Measurements from ENCODE around the gene GPD2.

GRCh38 chr2:156537141-156537540, 101.0 kb downstream of the GPD2 start:
- TF ChIP-seq, protein P1, sequence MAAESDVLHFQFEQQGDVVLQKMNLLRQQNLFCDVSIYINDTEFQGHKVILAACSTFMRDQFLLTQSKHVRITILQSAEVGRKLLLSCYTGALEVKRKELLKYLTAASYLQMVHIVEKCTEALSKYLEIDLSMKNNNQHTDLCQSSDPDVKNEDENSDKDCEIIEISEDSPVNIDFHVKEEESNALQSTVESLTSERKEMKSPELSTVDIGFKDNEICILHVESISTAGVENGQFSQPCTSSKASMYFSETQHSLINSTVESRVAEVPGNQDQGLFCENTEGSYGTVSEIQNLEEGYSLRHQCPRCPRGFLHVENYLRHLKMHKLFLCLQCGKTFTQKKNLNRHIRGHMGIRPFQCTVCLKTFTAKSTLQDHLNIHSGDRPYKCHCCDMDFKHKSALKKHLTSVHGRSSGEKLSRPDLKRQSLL (tag by site-specific recombination; IDR thresholded peaks at IDR 0.05) = no peak
- TF ChIP-seq CTCF (tag by site-specific recombination; IDR thresholded peaks at IDR 0.05) = no peak
- TF ChIP-seq ZNF549 (tag by site-specific recombination; IDR thresholded peaks at IDR 0.05) = no peak
- TF ChIP-seq REST (tag by site-specific recombination; IDR thresholded peaks at IDR 0.05) = no peak
- no peak for TF ChIP-seq ZNF692 (tag by site-specific recombination; IDR thresholded peaks at IDR 0.05)
- TF ChIP-seq ZNF785 (tag by site-specific recombination; IDR thresholded peaks at IDR 0.05) = no peak
- TF ChIP-seq ZNF658 (tag by site-specific recombination; IDR thresholded peaks at IDR 0.05) = no peak
- TF ChIP-seq, protein P2, sequence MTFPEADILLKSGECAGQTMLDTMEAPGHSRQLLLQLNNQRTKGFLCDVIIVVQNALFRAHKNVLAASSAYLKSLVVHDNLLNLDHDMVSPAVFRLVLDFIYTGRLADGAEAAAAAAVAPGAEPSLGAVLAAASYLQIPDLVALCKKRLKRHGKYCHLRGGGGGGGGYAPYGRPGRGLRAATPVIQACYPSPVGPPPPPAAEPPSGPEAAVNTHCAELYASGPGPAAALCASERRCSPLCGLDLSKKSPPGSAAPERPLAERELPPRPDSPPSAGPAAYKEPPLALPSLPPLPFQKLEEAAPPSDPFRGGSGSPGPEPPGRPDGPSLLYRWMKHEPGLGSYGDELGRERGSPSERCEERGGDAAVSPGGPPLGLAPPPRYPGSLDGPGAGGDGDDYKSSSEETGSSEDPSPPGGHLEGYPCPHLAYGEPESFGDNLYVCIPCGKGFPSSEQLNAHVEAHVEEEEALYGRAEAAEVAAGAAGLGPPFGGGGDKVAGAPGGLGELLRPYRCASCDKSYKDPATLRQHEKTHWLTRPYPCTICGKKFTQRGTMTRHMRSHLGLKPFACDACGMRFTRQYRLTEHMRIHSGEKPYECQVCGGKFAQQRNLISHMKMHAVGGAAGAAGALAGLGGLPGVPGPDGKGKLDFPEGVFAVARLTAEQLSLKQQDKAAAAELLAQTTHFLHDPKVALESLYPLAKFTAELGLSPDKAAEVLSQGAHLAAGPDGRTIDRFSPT (tag by site-specific recombination; IDR thresholded peaks at IDR 0.05) = no peak
- no peak for TF ChIP-seq ZNF610 (tag by site-specific recombination; IDR thresholded peaks at IDR 0.05; ENCODE audit: borderline replicate concordance)
